SIG-M5 (cell line): ENCODE measurements around the gene PTPN2.

Experiments
- DNase-seq: peaks from one replicate; lab custom pipeline; 2025; lab: John Stamatoyannopoulos, UW

The PTPN2 gene

DNA sequence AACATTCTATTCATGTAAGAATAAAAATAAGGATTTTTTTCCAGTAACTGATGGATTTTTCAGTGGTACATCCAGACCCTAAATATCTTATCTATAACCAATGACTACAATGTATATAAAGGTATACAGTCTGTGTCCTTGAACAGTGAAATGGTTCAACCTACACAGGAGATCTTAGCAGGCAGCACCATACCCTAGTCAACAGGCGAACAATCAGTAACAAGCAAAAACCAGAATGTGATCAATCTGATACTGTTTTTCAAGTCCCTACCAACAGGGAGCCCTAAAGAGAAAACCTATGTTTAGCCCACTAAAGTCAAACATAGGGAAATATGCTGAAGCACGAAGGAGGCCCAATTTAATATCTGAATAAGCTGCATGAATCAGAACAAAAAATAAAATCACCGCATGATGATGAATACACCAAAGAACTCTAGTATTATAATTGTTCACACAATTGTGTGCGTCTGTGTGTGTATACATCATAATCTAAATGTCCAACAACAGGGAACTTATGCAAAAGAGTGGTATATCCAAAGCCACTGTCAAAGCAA, 26.0 kb downstream of the PTPN2 start:
- DNase-seq: no peak

DNA sequence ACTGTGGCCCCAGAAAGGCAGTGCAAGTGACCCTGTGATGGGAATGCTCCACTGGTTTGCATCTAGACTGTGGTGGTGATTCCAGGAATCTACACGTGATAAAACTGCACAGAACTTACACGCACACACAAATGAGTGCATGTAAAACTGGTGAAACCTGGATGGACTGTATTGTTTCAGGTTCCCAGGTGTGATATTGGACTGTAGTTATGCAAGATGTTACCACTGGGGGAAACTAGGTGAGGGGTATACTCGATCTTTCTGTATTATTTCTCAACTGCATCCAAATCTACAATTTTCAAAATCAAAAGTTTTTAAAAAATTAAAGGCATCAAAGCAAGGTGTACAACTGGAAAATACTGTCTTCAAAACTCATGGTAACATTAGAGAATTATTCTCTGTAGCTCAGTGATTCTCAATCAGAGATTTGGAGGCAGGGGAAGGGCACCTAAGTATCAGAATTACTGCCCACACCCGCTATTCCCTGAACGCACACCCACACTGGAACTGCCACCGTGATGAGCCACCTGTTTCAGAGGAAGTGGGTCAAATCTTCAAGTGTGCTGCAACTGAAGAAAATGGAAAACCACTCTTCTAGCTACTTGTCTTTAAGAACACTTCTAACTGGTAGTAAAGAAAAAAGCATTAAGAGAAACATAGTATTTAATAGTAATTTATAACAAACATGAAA, 26.7 kb downstream of the PTPN2 start:
- DNase-seq: no peak

DNA sequence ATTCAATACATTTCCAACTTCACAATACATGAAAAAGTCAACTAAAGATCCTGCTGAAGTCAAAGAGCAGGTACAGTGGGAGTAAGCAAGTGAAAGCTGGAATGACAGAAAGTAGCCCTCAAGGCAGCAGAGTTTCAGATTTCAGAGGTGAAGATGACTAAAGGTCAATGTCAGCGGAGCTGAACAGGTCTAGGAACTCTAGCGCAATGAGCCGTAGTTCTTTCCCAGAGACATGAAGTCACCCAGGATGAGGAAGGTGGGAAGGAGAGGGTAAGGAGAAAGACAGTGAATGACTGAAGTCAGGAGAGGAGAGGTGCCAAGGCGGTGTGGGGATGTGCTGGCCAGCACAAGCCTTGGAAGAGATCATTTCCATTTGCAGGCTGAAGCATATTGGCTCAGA, 28.1 kb downstream of the PTPN2 start:
- DNase-seq: no peak

DNA sequence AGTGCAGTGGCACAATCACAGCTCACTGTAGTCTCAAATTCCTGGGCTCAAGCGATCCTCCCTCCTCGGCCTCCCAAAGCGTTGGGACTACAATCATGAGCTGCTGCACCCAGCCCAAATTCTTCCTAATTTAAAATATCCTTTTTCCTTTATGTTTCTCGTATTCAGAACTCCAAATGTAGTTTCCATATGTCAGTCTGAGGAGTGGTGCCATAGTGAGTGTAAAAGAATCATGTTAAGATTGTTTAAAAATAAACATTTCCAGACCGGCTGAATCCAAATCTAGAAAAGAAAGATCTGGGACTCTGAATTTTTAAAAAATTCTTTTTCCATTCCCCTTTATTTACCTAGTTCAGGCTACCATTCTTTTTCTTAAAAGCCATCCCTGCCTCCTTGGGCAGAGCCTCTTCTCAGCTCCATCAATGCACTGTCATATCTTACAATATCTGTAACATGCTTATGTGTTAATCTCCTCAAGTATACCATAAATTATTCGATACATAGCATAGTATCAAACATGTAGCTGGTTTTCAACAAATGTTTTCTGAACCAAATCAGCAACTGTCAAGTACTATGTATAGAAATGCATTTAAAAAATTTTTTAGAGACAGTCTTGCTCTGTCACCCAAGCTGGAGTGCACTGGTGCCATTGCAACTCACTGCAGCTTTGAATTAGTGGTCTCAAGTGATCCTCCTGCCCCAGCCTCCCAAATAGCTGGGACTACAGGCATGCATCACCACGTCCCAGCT, 31.3 kb downstream of the PTPN2 start:
- no peak for DNase-seq

DNA sequence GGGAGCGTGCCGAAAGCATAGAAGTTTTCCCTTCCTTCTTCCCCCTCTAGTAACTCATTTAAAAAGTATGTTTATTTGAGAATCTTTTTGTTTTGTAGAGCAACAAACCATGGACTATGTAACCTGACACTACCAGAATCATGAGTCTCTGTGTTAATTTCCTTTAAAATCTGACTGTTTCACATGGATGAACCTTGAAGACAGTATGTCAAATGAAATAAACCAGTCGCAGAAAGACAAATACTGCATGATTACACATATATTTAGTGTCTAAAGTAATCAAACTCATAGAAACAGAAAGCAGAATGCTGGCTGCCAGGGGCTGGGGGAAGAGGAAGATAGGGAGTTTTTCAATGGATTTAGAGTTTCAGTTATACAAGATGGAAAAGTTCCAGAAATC, 32.3 kb downstream of the PTPN2 start:
- no peak for DNase-seq

DNA sequence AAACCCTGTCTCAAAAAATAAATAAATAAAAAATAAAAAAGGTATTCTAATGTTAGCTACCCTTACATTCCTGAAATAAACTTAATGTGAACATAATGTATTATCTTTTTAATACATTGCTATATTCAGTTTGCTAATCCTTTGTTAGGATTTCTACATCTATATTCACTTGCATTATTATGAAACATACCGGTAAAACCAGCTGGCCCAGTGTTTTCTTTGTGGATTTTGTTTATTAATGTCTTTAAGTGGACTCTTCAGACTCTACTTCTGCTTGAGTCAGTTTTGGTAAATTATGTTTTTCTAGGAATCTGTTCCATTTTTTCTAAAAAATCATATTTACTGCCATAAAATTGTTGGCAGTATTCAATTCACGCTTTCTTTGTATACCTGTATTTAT, 34.5 kb downstream of the PTPN2 start:
- DNase-seq: no peak

DNA sequence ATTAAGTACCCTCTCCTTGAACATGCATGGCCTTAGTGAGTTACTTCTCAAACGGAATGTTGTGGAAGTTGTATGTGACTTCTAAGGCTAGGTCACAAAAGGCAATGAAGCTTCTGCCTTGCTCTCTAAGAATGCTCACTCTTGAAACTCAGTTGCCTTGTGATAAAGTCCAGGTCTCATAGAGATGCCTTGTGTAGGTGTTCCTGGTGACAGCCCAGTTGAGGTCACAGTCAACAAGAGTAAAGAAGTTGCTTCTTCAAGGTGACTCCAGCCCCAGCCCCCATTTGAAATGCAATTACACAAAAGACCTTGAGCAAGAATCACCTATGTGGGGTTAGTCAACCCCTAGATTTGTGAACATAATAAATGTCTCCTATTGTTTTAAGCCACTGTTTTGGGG, 35.6 kb downstream of the PTPN2 start:
- no peak for DNase-seq

DNA sequence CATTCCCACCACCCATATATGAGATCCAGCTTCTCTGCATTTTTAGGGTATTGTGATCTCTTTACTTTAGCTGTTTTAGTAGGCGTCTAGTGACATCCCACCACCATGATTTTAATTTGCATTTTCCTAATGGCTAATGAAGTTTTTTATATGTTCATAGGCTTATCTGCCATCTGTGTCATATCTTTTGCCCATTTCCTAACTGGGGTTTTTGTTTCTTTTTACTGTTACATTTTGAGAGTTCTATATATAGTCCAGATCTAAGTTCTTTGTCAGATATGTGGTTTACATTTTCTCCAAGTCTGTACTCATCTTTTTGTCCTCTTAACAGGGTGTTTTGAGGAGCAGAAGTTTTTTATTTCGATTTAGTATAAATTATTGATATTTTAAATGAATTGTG, 39.6 kb downstream of the PTPN2 start:
- no peak for DNase-seq

DNA sequence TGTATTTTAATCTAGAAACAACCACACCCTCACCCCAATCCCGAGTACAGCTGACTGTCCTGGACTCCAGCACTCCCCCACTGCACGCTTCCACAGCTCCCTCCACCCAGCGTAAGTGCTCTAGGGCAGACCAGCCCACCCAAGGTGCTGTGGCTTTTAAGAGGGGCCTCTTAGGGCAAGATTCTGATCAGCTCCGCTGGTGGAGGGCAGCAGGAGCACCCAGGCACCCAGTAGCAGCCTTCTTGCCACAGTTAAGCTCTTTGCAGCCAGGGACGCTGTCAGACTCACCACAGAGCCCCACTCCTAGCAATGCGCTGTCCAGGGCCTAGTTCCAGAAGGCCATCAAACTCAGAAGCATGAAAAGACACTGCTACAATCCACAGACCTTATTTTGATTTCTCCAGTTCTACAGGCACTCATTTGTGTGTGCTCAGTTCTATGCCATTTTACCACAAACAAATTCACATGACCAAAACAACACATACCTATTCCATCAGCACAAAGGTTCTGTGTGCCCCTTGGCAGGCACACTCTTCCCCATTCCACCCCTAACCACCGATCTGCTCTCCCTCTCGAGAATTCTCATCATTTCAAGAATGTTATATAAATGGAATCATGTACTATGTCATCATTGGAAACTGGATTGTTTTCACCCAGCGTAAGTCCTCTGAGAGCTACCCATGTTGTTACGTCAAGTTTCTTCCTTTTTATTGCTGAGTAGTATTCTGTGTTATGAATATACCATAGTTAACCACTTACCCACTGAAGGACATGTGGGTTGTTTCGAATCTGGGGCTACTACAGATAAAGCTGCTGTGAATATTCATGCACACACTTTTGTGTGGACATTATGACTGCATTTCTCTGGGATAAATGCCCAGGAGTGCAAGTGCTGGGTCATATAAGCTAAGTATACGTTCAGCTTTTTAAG, 40.4 kb downstream of the PTPN2 start:
- DNase-seq: no peak

DNA sequence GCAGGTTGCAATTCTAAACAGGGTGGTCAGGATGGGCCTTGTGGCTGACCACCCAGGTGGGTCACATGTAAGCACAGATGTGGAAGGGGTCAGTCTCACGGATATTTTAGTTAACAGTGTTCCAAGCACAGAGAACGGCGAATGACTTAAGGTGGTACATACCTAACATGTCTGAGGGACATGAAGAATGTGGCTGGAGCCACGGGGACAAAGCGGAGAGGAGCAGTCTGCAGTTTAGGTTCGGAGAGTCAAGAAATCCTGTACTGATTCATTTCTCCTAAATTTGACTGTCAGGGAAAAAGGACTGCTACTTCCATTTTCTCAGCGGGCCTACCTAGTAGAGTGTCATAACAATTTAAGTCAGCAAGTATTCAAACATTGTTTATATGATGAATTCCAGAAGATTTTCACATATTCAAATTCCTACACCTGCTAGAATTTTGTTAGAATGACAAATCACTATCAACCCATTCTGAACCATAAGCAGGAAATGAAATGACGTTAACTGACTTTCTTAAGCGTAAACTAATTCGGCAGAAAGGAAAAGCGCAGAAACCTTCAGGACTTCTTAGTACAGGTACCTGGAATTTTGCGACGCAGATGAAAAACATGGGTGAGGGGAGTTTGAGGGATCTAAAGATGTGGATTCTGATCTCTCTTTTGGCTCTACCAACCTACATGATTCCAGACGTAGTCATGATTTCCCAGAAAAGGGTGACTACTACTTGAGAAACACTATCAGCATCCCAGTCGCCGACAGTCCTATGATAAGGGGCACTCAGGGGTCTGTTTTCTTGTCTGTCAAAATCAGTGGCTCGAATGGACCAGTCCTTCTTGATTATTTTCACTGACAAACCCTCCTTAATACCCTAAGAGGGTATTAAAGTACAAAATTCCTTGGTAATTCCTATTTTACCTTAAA, 41.3 kb downstream of the PTPN2 start:
- DNase-seq: no peak

DNA sequence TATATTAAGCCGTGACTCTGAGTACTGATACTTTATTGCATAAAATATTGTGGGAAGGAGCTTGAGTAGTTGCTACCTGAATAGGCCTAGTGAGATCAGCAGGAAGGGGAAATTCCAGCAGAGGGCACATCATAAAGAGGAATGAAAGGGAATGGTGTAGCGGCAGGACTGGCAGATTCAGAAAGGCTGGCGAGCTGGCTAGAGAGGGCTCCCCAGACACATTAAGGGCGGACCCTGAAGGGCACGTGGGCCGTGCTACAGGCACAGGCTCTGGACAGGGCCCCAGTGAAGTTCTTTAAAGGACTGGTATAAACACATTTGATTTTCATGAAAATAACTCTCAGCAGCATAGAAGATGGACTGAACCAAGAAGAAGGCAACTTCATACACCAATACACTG, 43.0 kb downstream of the PTPN2 start:
- no peak for DNase-seq

DNA sequence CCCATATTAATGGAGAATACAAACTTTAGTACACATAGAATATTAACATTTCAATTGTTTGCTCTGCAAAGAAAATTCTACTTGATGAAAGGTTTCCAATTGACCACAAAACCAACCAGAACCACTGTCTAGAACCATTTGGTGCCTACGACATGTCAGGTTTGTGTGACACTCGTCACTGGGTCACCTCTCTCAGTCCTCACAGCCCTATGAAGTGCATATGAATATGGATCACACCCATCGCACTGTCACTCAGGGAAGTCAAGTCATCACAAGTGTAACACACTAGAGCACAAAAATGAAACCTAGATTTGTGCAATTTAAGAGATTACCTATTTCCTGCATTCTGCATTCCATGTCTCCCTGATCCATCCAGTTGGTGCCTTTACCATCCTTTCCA, 43.7 kb downstream of the PTPN2 start:
- DNase-seq: no peak

DNA sequence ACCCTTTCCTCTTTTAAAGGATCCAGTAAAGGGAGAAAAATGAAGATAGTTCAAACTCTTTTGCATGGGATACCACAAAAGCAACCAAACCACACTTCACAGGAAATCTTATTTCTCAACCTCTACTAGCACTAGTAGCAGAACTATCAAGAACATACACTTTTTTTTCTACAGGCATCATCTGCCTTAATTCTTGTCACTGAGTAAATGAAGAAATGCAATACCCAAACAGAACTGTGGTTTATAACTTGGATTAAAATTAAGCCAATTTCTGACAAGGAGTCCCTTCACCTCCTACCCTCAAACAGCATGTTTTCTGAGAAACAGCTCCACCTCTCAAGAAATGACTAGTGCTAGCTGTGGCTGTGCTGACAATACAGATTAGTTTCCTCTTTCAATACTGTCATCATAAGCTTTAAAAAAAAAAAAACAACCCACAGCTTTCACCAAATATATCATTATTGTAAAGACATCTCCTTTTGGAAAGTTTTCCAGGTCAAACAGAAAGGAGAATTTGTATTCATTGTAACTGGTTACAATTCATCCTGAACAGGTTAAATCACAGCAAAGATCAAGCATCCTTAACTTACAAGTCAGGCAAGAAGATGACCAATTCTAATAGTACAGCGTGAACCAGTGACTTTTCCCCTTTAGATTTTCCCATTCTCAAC, 44.4 kb downstream of the PTPN2 start:
- DNase-seq: peak; percentile 63

DNA sequence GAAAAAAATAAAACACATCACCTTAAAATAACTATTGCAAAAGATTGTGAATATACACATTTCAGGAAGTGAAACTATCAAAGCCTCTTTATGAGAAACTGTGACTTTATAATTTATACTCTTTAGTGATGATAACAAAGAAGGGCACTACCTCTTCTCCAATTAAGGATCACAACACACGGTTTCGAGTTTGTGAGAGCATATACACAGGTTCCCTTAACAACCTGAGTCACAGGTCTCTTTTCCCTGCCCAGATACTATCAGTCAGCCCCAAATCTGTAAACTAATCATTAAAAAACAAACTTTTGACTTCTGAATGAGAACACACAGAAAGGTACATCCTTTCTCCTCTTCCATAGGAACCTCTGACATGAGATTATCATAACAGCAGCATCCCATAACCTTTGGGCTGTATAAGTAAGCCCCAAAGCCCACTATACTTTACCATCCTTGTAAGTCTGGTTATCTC, 44.9 kb downstream of the PTPN2 start:
- DNase-seq: peak; percentile 75

DNA sequence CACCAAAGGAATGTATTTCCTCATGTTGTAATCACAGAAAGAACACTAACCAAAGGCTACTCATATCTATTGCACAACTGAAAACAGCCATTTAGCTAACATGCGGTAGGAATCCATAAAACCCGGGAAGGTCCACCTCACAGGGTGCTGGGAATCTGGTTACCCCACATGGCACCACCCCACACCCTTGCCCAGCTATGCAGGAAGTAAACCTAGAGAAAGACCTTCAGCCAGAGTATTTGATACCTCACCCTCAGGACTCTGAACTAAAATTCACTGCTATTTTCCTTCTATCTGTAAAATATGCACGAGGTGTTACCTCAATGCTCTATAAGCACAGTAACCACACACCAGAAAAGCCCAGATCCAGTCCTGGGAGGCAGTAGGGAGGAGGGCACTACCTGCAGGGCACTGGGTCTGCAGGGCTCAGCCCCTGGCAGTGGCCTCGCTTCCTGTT, 45.8 kb downstream of the PTPN2 start:
- peak; percentile 46 for DNase-seq

DNA sequence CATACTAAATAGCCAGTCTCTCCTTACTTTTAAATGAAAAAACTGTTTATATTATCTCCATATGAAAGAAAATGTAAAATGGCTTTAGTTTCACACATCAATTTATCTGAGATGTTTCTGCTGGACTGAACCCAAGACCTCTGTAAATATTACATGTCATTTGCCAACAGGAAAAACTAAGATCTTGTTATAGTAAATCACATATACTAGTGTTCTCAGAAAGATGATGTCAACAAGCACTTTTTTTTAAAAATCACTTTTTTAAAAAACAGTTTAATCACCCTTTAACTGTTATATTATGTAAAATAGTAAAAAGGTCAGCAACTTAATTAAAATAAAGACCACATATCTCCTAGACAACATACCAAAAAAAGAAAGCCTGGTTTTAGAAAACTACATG, 46.3 kb downstream of the PTPN2 start:
- no peak for DNase-seq

DNA sequence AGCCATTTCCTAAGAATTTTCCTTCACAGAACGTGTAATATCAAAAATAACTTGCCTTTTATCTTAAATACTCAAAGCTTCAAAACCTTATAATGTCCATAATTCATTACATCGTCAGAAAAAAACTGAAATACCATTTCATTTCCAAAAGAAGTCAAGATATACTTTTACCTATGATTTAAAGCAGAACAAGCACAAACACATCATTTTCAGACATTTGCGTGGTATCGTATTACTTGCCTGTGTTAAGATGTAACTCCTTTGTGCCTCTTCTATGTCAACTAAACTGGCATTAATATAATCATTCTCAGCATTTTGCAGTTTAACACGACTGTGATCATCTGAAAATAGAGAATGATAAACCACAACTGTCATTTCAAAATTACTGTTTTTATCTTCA, 47.5 kb downstream of the PTPN2 start:
- no peak for DNase-seq

DNA sequence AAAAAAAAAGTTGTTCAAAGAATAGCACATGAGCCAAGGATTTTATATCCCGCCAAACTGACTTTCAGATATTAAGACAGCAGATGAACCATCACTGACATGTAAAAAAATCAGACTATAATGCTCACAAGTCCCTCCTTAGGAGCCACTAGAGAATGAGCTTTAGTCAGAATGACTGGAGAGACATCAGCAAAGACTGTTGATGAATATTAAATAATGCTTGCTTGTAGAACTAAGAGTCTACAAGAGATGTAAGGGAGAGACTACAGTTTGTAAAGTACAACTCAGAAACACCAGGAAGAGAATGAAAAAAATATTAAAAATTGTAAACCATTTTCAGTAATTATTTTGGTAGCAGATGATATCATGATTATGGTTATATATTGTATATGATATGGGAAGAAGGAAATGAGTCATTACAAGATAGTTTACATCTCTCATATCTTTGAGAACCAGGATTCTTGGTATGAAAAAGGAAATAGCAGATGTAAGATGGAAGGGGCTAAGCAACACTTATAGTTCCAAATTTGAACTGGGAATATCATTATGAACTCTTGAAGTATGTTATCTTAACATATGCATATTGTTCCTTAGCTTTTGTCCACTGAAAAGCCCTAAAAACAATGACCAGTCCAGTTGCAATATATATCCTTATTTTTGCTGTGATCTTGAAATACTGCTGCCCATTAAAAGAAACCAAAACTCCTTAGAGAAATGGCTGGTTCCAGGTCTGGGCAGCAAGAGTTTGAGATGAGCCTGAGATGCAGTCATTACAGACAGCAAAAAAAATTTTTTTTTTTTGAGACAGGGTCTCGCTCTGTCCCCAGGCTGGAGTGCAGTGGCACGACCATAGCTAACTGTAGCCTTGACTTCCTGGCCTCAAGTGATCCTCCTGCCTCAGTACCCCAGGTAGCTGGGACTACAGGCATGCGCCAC, 55.7 kb downstream of the PTPN2 start:
- DNase-seq: no peak

DNA sequence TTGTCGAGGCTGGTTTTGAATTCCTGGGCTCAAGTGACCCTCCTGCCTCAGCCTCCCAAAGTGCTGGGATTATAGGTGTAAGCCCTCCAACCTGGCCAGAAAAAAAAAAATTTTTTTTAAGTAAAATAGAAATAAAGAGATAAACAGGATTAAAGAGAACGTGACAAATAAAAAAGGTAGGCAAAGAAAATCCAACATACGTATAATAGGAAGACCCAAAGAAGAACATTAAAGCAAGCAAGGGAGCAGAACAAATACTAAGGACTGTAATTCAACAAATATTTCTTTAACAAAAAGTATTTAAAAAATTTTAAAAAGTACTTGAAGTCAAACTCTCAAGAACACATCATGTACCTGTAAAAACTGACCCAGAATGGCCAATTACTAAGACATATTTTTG, 56.4 kb downstream of the PTPN2 start:
- no peak for DNase-seq
